Activated T-cell treated with anti-CD3 and anti-CD28 coated beads, Interleukin-2, amount 50 U/mL, for 72 hours (primary cell): ENCODE measurements around the gene OR6V1. TPM values are rescaled to one million over a fixed set of nuclear protein-coding genes. Genes with fewer than 3 reads are reported as not detected.
A peak's percentile ranks its signal among the peaks of the same experiment; 100 is the strongest.

Experiments
- ATAC-seq, 2 donors: fragments of 150-1000 bp; cut with Tn5 transposase; replicated peaks in 1 of 2; 2 replicates each; pipeline ENCODE4 v1.10.0; 2021; ENCODE audit warnings: moderate library complexity in 2 of 2, mild to moderate bottlenecking in 1 of 2
- DNase-seq, 2 donors: peaks; one replicate each; pipeline ENCODE4 v3.0.0; 2021 to 2022; ENCODE audit warnings: mixed read lengths in 1 of 2
- H3K27ac Mint-ChIP-seq: one replicate; pipeline ENCODE4 v1.8.0; 2022; ENCODE audit warnings: mild to moderate bottlenecking, moderate library complexity, mixed read lengths
- H3K27me3 Mint-ChIP-seq: one replicate; pipeline ENCODE4 v1.8.0; 2022; ENCODE audit warnings: low read depth, mixed read lengths
- H3K36me3 Mint-ChIP-seq, 2 donors: one replicate each; pipeline ENCODE4 v1.8.0; 2022; ENCODE audit warnings: mixed read lengths in 2 of 2, mild to moderate bottlenecking in 1 of 2; ENCODE audit not compliant: insufficient read depth in 2 of 2
- H3K4me1 Mint-ChIP-seq: one replicate; pipeline ENCODE4 v1.8.0; 2022; ENCODE audit warnings: low read depth, mixed read lengths
- H3K4me3 Mint-ChIP-seq, 2 donors: one replicate each; pipeline ENCODE4 v1.8.0; 2022; ENCODE audit warnings: mild to moderate bottlenecking in 2 of 2, mixed read lengths in 2 of 2, moderate library complexity in 2 of 2
- H3K9me3 Mint-ChIP-seq, 2 donors: one replicate each; pipeline ENCODE4 v1.8.0; 2022; ENCODE audit warnings: mixed read lengths in 2 of 2
- total RNA-seq, 2 donors: library from RNA; stranded (reverse); gene quantifications; one replicate each; pipeline ENCODE4 v1.2.3, GENCODE V29; 2022

OR6V1 gene, protein sequence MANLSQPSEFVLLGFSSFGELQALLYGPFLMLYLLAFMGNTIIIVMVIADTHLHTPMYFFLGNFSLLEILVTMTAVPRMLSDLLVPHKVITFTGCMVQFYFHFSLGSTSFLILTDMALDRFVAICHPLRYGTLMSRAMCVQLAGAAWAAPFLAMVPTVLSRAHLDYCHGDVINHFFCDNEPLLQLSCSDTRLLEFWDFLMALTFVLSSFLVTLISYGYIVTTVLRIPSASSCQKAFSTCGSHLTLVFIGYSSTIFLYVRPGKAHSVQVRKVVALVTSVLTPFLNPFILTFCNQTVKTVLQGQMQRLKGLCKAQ
- not detected for total RNA-seq

DNA sequence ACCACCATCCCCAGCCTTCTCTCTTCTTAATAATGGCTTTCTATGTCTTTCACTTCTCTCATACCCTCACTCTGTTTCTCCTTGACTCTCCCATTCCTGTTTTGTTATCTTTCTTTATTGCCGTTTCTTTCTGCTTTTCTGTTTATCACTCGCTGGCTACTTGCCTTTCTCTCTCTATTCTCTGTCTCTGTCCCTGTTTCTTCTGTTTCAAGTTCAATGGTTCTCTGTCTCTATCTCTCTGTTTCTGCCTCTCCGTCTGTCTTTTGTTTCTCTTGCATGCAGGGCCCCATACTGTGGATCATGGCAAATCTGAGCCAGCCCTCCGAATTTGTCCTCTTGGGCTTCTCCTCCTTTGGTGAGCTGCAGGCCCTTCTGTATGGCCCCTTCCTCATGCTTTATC is at the start of gene OR6V1:
Gene OR6V1, plus strand, starts transcription at position 301 of the 400 bp plus-strand sequence. Its CDS starts 0 bp downstream, at position 301.
- H3K27ac Mint-ChIP-seq, result no peak within 1 kb of the TSS
- H3K4me3 Mint-ChIP-seq, result no peak within 1 kb of the TSS
- ATAC-seq (no peak), DNase-seq (no peak)
- H3K4me1 Mint-ChIP-seq, result no peaks in the 10 kb centered on the region
- no peaks in the 10 kb centered on the region for H3K9me3 Mint-ChIP-seq
- H3K36me3 Mint-ChIP-seq, result no peaks in the 10 kb centered on the region
- H3K27me3 Mint-ChIP-seq, result peaks cover under 1% of the 10 kb centered on the region

DNA sequence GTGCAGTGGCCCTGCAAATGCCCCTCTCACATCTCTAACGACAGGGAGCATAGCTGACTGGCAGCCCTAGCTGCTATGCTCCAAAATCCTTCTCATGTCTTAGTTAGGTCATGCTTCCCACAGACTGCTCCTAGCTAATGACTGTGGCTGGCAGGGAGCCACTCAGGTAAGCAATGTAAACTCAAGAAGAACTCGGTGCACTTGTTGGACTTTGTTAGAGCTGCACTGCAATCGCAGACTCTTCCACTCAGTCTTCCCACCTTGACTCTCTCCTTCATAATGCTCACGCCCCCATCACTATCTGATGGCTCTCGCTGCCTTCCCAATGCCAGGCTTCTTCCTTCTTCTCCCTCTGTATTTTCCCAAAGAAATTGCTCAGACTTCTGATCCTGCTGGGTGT is 49.2 kb upstream of the OR6V1 start:
- ATAC-seq, result no peak
- H3K27ac Mint-ChIP-seq, result peak overlapping the region; percentile 69
- H3K9me3 Mint-ChIP-seq, result no peaks in the 10 kb centered on the region

DNA sequence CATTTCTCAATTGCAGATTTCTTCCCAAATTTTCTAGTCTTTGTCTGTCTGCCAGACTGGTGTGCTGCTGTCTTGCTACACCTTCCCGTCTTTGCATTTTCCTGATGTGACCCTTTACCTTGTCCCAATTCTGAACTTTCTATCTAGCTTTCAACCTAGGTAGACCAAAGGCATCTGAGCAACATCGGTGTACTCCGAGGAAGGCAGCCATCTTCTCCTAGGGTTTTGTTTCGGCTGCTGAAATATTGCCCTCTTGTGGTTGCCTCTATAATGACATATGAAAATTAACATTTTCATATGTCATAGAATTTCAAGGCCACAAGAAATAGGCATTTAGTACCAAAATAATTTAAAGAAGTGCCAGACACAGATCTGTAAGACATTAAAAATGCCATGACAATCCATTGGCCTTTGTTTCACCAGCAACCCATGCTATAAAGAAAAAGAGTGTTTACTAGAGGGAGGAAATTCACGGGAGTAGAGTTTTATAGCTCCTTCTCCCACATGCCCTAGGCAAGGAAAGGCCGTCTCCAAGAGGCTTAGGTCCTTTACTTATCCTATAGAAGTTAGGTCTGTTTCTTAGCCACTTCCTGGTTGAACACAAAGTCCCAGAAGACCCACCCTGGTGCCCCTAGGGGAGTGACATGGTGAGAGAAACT is 48.6 kb upstream of the OR6V1 start:
- peak overlapping the region; percentile 69 for H3K27ac Mint-ChIP-seq
- H3K4me3 Mint-ChIP-seq, result peak overlapping the region; percentile 85 to 92
- ATAC-seq (peak; percentile 75 to 77), DNase-seq (peak; percentile 42 to 48)
- H3K27me3 Mint-ChIP-seq, result peaks cover 12% of the 10 kb centered on the region
- peaks cover 16% of the 10 kb centered on the region for H3K4me1 Mint-ChIP-seq
- no peaks in the 10 kb centered on the region for H3K9me3 Mint-ChIP-seq
- peaks cover 0 to 2% of the 10 kb centered on the region in 2 donors for H3K36me3 Mint-ChIP-seq

More for the DNA sequence above, 49.2 kb upstream of the OR6V1 start:
- DNase-seq, result no peak
- peaks cover 13% of the 10 kb centered on the region for H3K4me1 Mint-ChIP-seq
- peaks cover 10% of the 10 kb centered on the region for H3K27me3 Mint-ChIP-seq
- H3K36me3 Mint-ChIP-seq, result peaks cover 0 to 2% of the 10 kb centered on the region in 2 donors
- peak overlapping the region; percentile 85 to 92 for H3K4me3 Mint-ChIP-seq

DNA sequence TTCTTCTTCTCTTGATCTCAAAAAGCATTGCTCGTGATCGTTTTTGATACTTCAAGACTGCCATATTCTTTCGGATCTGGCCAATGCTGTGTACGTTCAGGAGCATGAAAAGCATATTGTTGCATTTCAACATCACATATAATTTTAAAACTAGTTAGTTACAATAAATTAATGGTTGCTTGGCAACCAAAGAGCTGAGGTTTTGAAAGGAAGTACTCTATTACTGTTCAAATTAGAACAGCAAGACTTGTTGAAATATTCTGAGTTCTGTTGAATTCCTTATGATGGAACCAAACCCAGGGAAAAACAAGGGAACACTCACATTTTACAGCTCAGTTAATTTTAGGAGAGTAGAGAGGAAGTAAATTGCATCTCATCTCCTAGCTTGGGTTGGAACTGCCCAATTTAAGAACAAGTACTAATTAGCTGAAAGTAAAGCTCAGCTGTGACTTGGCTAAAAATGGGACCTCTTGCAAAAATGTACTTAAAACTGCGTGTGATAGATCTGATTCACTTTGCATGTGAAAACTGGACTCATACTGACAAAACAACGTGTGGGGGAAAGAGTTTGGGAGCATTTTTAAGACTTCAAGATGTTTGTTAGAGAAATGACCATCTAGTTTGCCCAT is 46.4 kb upstream of the OR6V1 start:
- ATAC-seq (no peak), DNase-seq (no peak)
- H3K27me3 Mint-ChIP-seq, result peaks cover 21% of the 10 kb centered on the region
- H3K4me1 Mint-ChIP-seq, result peaks cover 16% of the 10 kb centered on the region
- no peaks in the 10 kb centered on the region for H3K9me3 Mint-ChIP-seq
- H3K36me3 Mint-ChIP-seq, result peaks cover 0 to 2% of the 10 kb centered on the region in 2 donors
- H3K27ac Mint-ChIP-seq, result no peak overlapping the region
- no peak overlapping the region for H3K4me3 Mint-ChIP-seq

DNA sequence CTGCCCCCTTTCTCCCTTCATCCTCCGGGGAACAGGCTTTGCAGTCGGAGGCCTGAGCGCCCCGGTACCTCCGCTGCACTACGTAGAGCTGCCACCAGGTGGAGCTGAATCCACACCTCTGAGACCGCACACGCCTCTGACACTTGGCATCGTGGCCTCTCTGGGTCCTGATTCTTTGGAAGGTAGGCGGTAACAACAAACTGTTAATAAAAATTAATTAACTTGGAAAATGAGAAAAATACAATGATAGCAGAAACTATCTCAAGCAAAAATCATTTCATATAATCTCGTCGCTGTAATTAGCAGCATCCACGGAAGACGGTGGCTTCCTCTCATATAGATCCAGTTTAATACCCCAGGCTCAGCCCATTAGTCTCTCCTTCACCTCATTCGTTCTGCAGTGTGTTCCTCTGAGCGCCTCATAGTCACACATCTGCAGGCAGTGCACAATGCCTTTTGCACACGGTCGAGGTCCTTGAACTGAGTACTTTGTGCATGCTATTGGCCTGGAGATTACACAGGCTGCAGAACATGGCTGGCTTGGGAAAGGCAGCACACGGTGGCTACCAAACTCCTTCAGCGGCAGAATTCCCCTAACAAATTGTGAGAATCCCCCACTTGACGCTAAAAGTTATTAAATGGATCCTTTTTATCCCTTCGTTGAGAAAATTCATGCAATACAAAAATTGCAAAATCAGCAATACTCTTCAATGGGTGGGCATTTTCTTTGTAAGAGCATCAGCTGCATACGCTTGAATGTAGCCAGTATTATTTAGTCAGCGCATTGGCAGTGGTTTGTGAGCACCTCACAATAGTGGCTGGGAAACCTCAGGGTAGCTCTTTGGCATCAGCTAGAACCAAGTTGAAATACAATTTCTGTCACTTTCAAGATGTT is 43.9 kb upstream of the OR6V1 start:
- Mint-ChIP-seq H3K36me3 (peaks cover 0 to 2% of the 10 kb centered on the region in 2 donors), H3K4me3 (no peak overlapping the region), H3K9me3 (no peaks in the 10 kb centered on the region), H3K27ac (no peak overlapping the region), H3K27me3 (peaks cover 21% of the 10 kb centered on the region), H3K4me1 (peaks cover 9% of the 10 kb centered on the region)
- ATAC-seq (peak; percentile 89), DNase-seq (peak; percentile 79 to 83)

DNA sequence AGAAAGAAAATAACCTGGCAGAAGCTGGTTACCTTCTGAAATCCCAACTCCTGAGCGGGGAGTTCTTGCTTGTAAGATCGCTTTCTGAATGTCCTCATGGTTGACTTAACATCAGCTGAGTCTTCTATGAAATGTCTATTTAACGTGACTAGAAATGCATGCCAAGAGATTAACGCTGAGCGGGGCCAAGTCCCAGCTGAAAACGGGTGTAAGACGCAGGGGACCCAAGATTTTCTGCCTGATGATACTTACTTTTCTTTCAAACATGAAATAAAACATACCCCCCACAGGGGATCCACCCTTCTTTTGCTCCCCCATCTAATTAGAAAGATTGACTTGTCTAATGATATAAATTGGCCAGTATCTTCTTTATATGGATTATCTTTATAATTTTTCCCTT is 40.1 kb upstream of the OR6V1 start:
- ATAC-seq (no peak), DNase-seq (no peak)
- Mint-ChIP-seq H3K4me3 (no peak overlapping the region), H3K4me1 (peaks cover 6% of the 10 kb centered on the region), H3K9me3 (no peaks in the 10 kb centered on the region), H3K36me3 (no peaks in the 10 kb centered on the region), H3K27me3 (peaks cover 29% of the 10 kb centered on the region), H3K27ac (no peak overlapping the region)

DNA sequence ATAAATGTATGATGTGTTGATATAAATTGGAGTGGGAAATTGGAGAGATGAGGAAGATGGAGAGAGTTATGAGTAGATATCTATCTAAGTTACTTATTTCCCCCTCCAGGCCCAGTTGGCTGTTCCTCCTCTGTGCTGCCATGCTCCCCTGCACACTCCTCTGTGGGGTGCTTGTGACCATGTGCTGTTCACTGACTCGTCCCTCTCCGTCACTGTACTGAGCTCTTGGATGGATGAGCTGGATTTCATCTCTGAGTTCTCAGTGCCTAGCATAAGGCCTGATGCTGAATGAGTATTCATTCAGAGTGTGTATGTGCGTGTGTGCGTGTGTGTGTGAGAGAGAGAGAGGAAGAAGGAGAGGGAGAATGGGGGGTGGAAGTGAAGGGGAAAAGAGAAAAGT is 39.7 kb upstream of the OR6V1 start:
- Mint-ChIP-seq H3K36me3 (no peaks in the 10 kb centered on the region), H3K27ac (no peak overlapping the region), H3K27me3 (peaks cover 29% of the 10 kb centered on the region), H3K4me1 (peaks cover 6% of the 10 kb centered on the region), H3K4me3 (no peak overlapping the region), H3K9me3 (no peaks in the 10 kb centered on the region)
- ATAC-seq (no peak), DNase-seq (no peak)

DNA sequence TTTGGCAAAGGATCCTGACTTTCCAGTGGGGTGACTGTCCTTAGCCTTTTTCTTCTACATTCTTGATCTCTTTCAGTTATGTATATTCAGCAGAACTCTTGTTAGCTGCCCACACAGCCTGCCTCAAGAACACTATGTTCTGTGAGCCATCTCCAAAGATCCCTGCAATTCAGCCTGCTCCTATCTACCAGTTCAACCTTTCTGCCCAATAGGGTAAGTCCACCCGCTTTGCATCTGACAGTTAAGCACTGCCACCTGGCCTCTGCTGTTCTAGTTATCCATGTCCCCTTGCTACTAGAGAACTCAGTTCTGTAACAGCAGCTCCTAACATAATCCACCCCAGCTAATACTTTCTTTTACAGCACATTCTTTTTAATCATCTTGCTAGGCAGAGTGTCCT is 38.7 kb upstream of the OR6V1 start:
- Mint-ChIP-seq H3K4me3 (no peak overlapping the region), H3K27ac (no peak overlapping the region), H3K9me3 (no peaks in the 10 kb centered on the region), H3K36me3 (no peaks in the 10 kb centered on the region), H3K27me3 (peaks cover 23% of the 10 kb centered on the region), H3K4me1 (no peaks in the 10 kb centered on the region)
- no peak for DNase-seq
- no peak for ATAC-seq

DNA sequence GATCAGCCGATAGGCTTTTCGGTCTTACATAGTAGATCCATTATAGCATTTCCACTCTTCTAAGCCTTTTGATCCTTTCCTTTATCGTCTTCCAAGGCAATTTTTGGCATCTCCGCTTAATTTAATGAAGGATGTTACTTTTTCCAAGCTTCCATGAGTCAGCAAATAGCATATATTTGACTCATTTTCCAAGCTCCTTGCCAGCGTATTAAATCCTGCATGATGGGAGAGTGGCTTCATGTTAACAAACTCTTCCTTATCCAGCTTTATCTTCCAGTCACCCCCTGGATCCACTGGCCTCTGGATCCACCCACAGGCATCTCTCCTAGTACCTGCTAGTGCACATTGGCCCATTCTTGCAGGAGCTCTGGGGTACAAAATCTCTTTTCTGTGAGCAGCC is 38.2 kb upstream of the OR6V1 start:
- Mint-ChIP-seq H3K36me3 (no peaks in the 10 kb centered on the region), H3K4me1 (no peaks in the 10 kb centered on the region), H3K27me3 (peaks cover 23% of the 10 kb centered on the region), H3K27ac (no peak overlapping the region), H3K4me3 (no peak overlapping the region), H3K9me3 (no peaks in the 10 kb centered on the region)
- DNase-seq (no peak), ATAC-seq (no peak)

DNA sequence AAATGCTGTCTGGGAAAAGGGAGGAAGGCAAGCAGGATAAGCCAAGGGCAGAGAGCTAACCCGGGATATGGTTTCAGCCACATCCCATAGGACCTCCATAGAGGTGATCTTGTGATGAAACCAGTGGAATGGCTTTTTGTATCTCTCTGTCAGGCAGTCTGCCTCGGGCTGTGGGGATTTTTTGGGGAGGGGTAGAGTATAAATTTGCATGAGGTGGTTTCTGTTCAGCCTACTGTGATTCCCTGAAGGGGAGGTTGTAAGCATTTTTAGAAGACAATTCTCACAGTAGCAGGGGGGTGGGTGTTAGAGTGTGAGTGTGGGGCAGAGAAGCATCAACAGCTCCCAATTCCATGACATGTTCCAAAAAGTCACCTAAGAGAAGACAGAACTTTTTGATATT is 37.1 kb upstream of the OR6V1 start:
- Mint-ChIP-seq H3K4me1 (no peaks in the 10 kb centered on the region), H3K27me3 (peaks cover 15% of the 10 kb centered on the region), H3K36me3 (no peaks in the 10 kb centered on the region), H3K4me3 (no peak overlapping the region), H3K27ac (no peak overlapping the region), H3K9me3 (no peaks in the 10 kb centered on the region)
- ATAC-seq (no peak), DNase-seq (no peak)

DNA sequence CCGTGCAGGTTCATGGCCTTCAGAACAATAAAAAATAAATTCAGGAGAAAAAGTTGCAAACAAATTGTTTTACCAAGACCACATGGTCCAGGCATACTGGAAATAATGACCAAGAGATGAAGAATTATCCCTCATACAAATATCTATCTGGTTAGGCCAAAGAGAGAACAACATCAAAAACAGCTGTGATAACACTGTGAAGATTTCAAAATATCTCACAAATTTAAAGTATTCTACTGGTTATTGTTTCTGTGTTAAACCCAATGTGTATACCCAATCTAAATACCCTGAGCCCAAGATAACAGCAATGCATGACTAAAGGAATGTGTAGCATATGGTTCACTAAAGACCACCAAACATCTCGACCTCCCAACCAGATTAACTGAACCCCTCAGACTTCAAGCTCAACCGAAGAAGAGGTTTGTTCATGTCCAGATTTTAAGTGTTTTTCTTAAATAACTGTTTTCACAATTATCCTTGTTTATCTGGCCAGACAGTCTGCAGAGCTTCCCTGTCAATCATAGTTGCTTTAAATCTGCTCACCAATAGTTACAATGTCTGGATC is 36.1 kb upstream of the OR6V1 start:
- no peaks in the 10 kb centered on the region for H3K36me3 Mint-ChIP-seq

DNA sequence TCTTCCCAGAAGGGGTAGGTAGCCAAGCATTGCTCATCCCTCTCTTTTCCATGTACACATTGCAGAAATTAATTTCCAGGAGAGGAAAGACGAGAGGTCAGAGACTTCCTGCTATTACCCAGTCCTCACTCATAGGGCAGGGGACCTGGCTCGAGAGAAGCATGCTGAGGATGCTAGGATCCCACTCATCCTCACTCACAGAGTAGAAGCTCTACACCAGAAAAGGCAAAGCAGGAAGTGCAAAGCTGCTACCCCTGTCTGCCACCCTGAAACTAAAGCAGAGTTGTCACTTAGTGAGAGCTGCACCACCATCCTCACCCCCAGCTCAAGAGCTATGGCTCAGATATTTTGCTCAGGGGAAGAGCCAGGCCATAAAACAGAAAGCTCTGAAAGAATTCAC is 35.1 kb upstream of the OR6V1 start:
- H3K27me3 Mint-ChIP-seq, result peaks cover 14% of the 10 kb centered on the region
- no peaks in the 10 kb centered on the region for H3K9me3 Mint-ChIP-seq
- H3K27ac Mint-ChIP-seq, result no peak overlapping the region
- ATAC-seq (no peak), DNase-seq (no peak)
- H3K4me1 Mint-ChIP-seq, result no peaks in the 10 kb centered on the region
- no peak overlapping the region for H3K4me3 Mint-ChIP-seq
- no peaks in the 10 kb centered on the region for H3K36me3 Mint-ChIP-seq

More for the DNA sequence above, 36.1 kb upstream of the OR6V1 start:
- H3K4me1 Mint-ChIP-seq, result no peaks in the 10 kb centered on the region
- H3K9me3 Mint-ChIP-seq, result no peaks in the 10 kb centered on the region
- H3K27ac Mint-ChIP-seq, result no peak overlapping the region
- no peak overlapping the region for H3K4me3 Mint-ChIP-seq
- ATAC-seq (no peak), DNase-seq (no peak)
- peaks cover 14% of the 10 kb centered on the region for H3K27me3 Mint-ChIP-seq
